Keratinocyte (primary cell): Measurements from ENCODE around the gene NCOA3. TPM values are rescaled to one million over a fixed set of nuclear protein-coding genes. Genes with fewer than 3 reads are reported as not detected.
A peak's percentile ranks its signal among the peaks of the same experiment; 100 is the strongest.

Experiments
- DNase-seq: peaks from one replicate; pipeline ENCODE4 v3.0.0-alpha.2; 2011; ENCODE audit warnings: low read depth, missing footprints, low spot score
- FAIRE-seq: peaks from 2 replicates; lab custom pipeline; 2011; peaks lifted over from hg19 to GRCh38; lab: Jason Lieb, UNC
- H2AFZ ChIP-seq: 2 replicates; pipeline ENCODE4 v1.6.0; 2012; ENCODE audit warnings: low read length, control low read depth, inconsistent platforms; ENCODE audit not compliant: control insufficient read depth
- H3K27ac ChIP-seq: 2 replicates; pipeline ENCODE4 v1.5.1; 2011; ENCODE audit warnings: low read length; ENCODE audit not compliant: control insufficient read depth, insufficient read depth
- H3K27me3 ChIP-seq: 3 replicates; pipeline ENCODE4 v1.6.0; 2011; ENCODE audit warnings: low read length; ENCODE audit not compliant: control insufficient read depth, insufficient read depth; ENCODE audit errors: extremely low read depth
- H3K36me3 ChIP-seq, 2 experiments: 2 replicates in 1 of 2; 3 replicates in 1 of 2; pipeline ENCODE4 v1.5.1; 2011; ENCODE audit warnings: low read length in 2 of 2, mild to moderate bottlenecking in 1 of 2; ENCODE audit not compliant: control insufficient read depth in 2 of 2, insufficient read depth in 2 of 2; ENCODE audit errors: extremely low read depth in 1 of 2
- H3K4me1 ChIP-seq: 3 replicates; pipeline ENCODE4 v1.5.1; 2011; ENCODE audit warnings: low read length; ENCODE audit not compliant: control insufficient read depth, insufficient read depth; ENCODE audit errors: extremely low read depth
- H3K4me2 ChIP-seq: 3 replicates; pipeline ENCODE4 v1.6.0; 2011; ENCODE audit warnings: low read depth, low read length; ENCODE audit not compliant: control insufficient read depth, insufficient read depth; ENCODE audit errors: extremely low read depth
- H3K4me3 ChIP-seq, 3 experiments: fragments of 200-600 bp in 1 of 3; sonication (generic) in 1 of 3; 2 replicates in 2 of 3; 3 replicates in 1 of 3; pipeline ENCODE4 v1.5.1; 2011 to 2016; ENCODE audit warnings: low read length in 3 of 3, mild to moderate bottlenecking in 3 of 3, control low read depth in 2 of 3, inconsistent platforms in 1 of 3, low read depth in 1 of 3, mixed read lengths in 1 of 3, mixed run types in 1 of 3, moderate library complexity in 1 of 3; ENCODE audit not compliant: control insufficient read depth in 2 of 3, insufficient read depth in 2 of 3; ENCODE audit errors: extremely low read depth in 1 of 3
- H3K79me2 ChIP-seq: 2 replicates; pipeline ENCODE4 v1.6.0; 2012; ENCODE audit warnings: low read length; ENCODE audit not compliant: control insufficient read depth, insufficient read depth
- H3K9ac ChIP-seq: 3 replicates; pipeline ENCODE4 v1.6.0; 2011; ENCODE audit warnings: low read length; ENCODE audit not compliant: control insufficient read depth, insufficient read depth; ENCODE audit errors: extremely low read depth
- H3K9me1 ChIP-seq: 3 replicates; pipeline ENCODE4 v1.6.0; 2011; ENCODE audit warnings: low read length; ENCODE audit not compliant: control insufficient read depth, insufficient read depth; ENCODE audit errors: extremely low read depth
- H3K9me3 ChIP-seq: 2 replicates; pipeline ENCODE4 v1.5.1; 2012; ENCODE audit warnings: low read depth, low read length; ENCODE audit not compliant: control insufficient read depth
- H4K20me1 ChIP-seq: 3 replicates; pipeline ENCODE4 v1.6.0; 2011; ENCODE audit warnings: low read length; ENCODE audit not compliant: control insufficient read depth, insufficient read depth; ENCODE audit errors: extremely low read depth
- CTCF ChIP-seq, 3 experiments: IDR thresholded peaks in 1 of 3; conservative IDR thresholded peaks in 1 of 3; optimal IDR thresholded peaks in 1 of 3; 2 replicates in 2 of 3; 3 replicates in 1 of 3; pipeline versions ENCODE3 to v1.5.1; 2011; ENCODE audit warnings: low read length in 3 of 3, mild to moderate bottlenecking in 3 of 3, moderate library complexity in 2 of 3, control low read depth in 1 of 3, inconsistent platforms in 1 of 3; ENCODE audit not compliant: insufficient read depth in 2 of 3; ENCODE audit errors: extremely low read depth in 1 of 3
- EZH2 ChIP-seq: IDR thresholded peaks from one replicate; pipeline ENCODE4 v1.6.1; 2012; ENCODE audit warnings: inconsistent platforms, mild to moderate bottlenecking, low read length, moderate library complexity
- dilution Hi-C: fragments of 300-500 bp; cut with MboI; formaldehyde crosslinking; loops from one replicate; pipeline ENCODE4 v1.7.0; 2020; ENCODE audit warnings: low sequenced_read_pairs; ENCODE audit not compliant: extremely low pct_ligation_motif_present
- polyA plus RNA-seq, 5 experiments: library from polyadenylated mRNA; depleted of rRNA in 3 of 5; stranded (reverse) in 3 of 5; stranded (forward) in 1 of 5; unstranded in 1 of 5; fragments of >200 nt; gene quantifications; 1 replicate in 1 of 5; 2 replicates in 3 of 5; 3 replicates in 1 of 5; pipeline versions ENCODE4 v1.2.1 to v1.2.3, GENCODE V29; 2011 to 2012; ENCODE audit warnings: missing spikeins in 2 of 5, low read depth in 1 of 5, low replicate concordance in 1 of 5

The NCOA3 gene
- polyA plus RNA-seq, 1 donor (not counting 4 experiments of a cell fraction or from before 2014, with no cell fraction given): 25.8 TPM

DNA sequence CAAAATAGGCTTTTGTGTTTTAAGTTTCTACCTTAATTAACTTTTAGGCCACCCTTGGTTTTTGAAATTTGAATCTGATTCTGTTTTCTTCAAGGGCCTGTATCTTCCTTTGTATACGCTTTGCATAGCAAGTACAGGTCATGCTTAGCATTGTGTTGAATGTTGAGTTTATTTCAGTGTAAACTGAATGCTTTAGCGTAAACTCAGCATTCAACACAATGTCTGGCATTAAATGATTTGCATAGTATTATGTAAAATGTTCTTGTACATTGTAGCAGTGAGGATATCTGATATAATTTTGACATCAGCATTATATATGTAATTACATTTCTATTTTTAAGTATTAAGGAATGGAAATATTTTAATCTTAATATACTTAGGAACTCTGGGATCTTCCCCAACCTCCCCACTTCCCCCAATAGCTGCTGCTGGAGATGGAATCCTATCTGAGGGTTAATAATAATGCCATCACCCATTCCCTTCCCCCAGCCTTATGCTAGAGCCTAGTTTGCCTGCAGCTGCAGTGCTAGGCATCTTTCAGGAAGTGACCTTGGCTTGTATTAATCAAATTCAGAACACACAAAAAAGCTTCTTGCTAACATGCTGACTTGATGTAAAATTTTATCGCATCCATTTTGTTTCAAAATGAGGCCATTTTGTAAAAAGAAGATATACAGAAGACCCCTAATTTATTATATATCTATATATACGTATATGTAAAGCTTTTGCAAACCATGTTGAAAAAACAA is 73.1 kb downstream of the NCOA3 start:
- Histone ChIP-seq H3K27ac (no peak overlapping the region), H3K9ac (no peak overlapping the region), H4K20me1 (no peaks in the 10 kb centered on the region)

GRCh38 chr20:47576516-47577033 is 74.9 kb downstream of the NCOA3 start:
- H3K27me3 ChIP-seq: no peaks in the 10 kb centered on the region

More for the DNA sequence above, 73.1 kb downstream of the NCOA3 start:
- Histone ChIP-seq H3K4me3 (no peak overlapping the region), H2AFZ (no peak overlapping the region), H3K4me1 (peaks cover 16% of the 10 kb centered on the region), H3K79me2 (peaks cover 60% of the 10 kb centered on the region), H3K9me1 (no peaks in the 10 kb centered on the region), H3K4me2 (no peak overlapping the region), H3K9me3 (no peaks in the 10 kb centered on the region), H3K36me3 (no peaks in the 10 kb centered on the region), H3K27me3 (no peaks in the 10 kb centered on the region)
- DNase-seq (no peak), FAIRE-seq (no peak)
- dilution Hi-C loops: no loop called here
- TF ChIP-seq EZH2: no peak

More at GRCh38 chr20:47576516-47577033, 74.9 kb downstream of the NCOA3 start:
- Histone ChIP-seq H3K27ac (no peak overlapping the region), H4K20me1 (no peaks in the 10 kb centered on the region), H3K4me1 (peaks cover 16% of the 10 kb centered on the region), H3K9me1 (no peaks in the 10 kb centered on the region), H3K79me2 (peaks cover 65% of the 10 kb centered on the region), H3K9me3 (no peaks in the 10 kb centered on the region), H3K36me3 (no peaks in the 10 kb centered on the region), H2AFZ (no peak overlapping the region), H3K4me2 (peak overlapping the region; percentile 78), H3K9ac (no peak overlapping the region), H3K4me3 (peak overlapping the region in 1 of 3 experiments; percentile 15)
- DNase-seq: no peak
- TF ChIP-seq EZH2: no peak
- TF ChIP-seq CTCF (optimal IDR thresholded peaks at IDR 0.05 in 1 of 3, IDR thresholded peaks at IDR 0.05 in 1 of 3, conservative IDR thresholded peaks at IDR 0.05 in 1 of 3; ENCODE audit: extremely low read depth in 1 of 3, insufficient read depth in 2 of 3, low read length in 3 of 3): no peak
- dilution Hi-C loops: no loop called here
- FAIRE-seq: no peak
